Epithelial cell of esophagus (primary cell): Measurements from ENCODE around the gene TOR2A.
A peak's percentile ranks its signal among the peaks of the same experiment; 100 is the strongest.
"Not testable (repeated sequence)": the region's sequence is repeated elsewhere in the genome, so short reads cannot be mapped to it uniquely, and the experiment has no call there.

ENCODE experiments used
- DNase-seq: peaks from one replicate; pipeline ENCODE4 v3.0.0; 2010; ENCODE audit warnings: low read depth
- H3K4me3 ChIP-seq: 2 replicates; pipeline ENCODE4 v1.5.1; 2011; ENCODE audit warnings: mild to moderate bottlenecking, low read length, control low read depth
- CTCF ChIP-seq: IDR thresholded peaks from 2 replicates; pipeline ENCODE4 v1.5.1; 2011; ENCODE audit warnings: low read depth, mild to moderate bottlenecking, low read length, control low read depth, inconsistent platforms; ENCODE audit not compliant: insufficient read depth; ENCODE audit errors: missing control alignments

TOR2A gene

GRCh38 chr9:127734747-127735529 is at the start of gene TOR2A:
Gene TOR2A (minus strand): TSS chr9:127735294. CDS start chr9:127735270, 24 bp downstream.
- peak; percentile 92 for TF ChIP-seq CTCF
- DNase-seq, result peak; percentile 98
- peak within 1 kb of the TSS; percentile 78 for H3K4me3 ChIP-seq

GRCh38 chr9:127783111-127784008 is 48.3 kb upstream of the TOR2A start:
- H3K4me3 ChIP-seq, result no peak overlapping the region
- TF ChIP-seq CTCF, result no peak
- no peak for DNase-seq

- TF ChIP-seq CTCF, result no peak
- DNase-seq, result peak; percentile 15
- no peak overlapping the region for H3K4me3 ChIP-seq
Measured at GRCh38 chr9:127781806-127782205, 46.7 kb upstream of the TOR2A start.

GRCh38 chr9:127780909-127781308 is 45.8 kb upstream of the TOR2A start:
- DNase-seq, result peak; percentile 39
- H3K4me3 ChIP-seq, result not testable (repeated sequence)

- DNase-seq, result no peak
- TF ChIP-seq CTCF, result no peak
- no peak overlapping the region for H3K4me3 ChIP-seq
Measured at GRCh38 chr9:127780126-127780885, 45.2 kb upstream of the TOR2A start.

- no peak overlapping the region for H3K4me3 ChIP-seq
Measured at GRCh38 chr9:127779136-127779981, 44.3 kb upstream of the TOR2A start.

More at GRCh38 chr9:127779136-127779981, 44.3 kb upstream of the TOR2A start:
- DNase-seq, result peak; percentile 17
- no peak for TF ChIP-seq CTCF
